ENCODE data around the gene IL17RD. TPM values are rescaled to one million over a fixed set of nuclear protein-coding genes. Genes with fewer than 3 reads are reported as not detected.
A peak's percentile ranks its signal among the peaks of the same experiment; 100 is the strongest.
"Not testable (repeated sequence)": the region's sequence is repeated elsewhere in the genome, so short reads cannot be mapped to it uniquely, and the experiment has no call there.

The IL17RD gene
- total RNA-seq, 5 donors from 2014 or later (not counting 1 experiment from before 2014, with no cell fraction given): 0.05 to 0.38 (median 0.10) TPM; not detected in 1

DNA sequence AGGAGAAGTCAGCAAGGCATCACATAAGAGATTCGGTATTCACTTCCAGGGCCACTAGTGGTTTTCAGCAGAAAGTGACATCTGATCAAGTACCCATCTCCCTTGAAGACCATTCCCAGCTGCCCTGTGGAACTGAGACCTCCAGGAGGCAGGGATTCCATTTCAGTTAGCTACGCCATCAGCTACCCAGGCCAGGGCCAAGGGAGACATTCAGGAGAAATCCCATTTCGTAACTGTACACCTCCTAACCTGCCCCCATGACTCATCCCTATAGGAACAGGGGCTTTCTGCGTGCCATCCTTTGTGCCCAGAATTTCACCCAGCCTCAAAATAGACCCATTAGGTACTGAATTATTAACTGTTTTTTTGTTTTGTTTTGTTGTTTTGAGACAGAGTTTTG, 79.9 kb downstream of the IL17RD start:
- H3K4me1 Mint-ChIP-seq: no peaks in the 10 kb centered on the region
- CTCF ChIA-PET: no interaction called here
- Histone ChIP-seq H3K9me3 (no peaks in the 10 kb centered on the region), H3K4me3 (ENCODE audit: control insufficient read depth in 1 of 2, extremely low read depth in 1 of 2, low read length in 1 of 2) (no peak overlapping the region), H3K27ac (ENCODE audit: low read length) (no peak overlapping the region), H3K27me3 (replicated peaks in 1 of 2; ENCODE audit: control insufficient read depth in 2 of 2, extremely low read depth in 1 of 2, insufficient read depth in 2 of 2, low read length in 1 of 2) (peaks cover 0 to 12% of the 10 kb centered on the region in 2 experiments), H3K36me3 (ENCODE audit: control insufficient read depth in 2 of 2, extremely low read depth in 1 of 2, insufficient read depth in 1 of 2, low read length in 1 of 2) (no peaks in the 10 kb centered on the region), H3K4me1 (ENCODE audit: control insufficient read depth in 1 of 2, extremely low read depth in 1 of 2, insufficient read depth in 2 of 2, low read length in 2 of 2) (no peaks in the 10 kb centered on the region)
- DNase-seq (no peak), ATAC-seq (replicated peaks in 1 of 4) (no peak)
- no peaks in the 10 kb centered on the region for H3K9me3 Mint-ChIP-seq
- H3K36me3 Mint-ChIP-seq: no peaks in the 10 kb centered on the region
- POLR2A ChIA-PET: no interaction called here
- 88% methylated on average over 3 of the region's 4 CpGs for WGBS (ENCODE audit: insufficient coverage)
- no peak overlapping the region for H3K27ac Mint-ChIP-seq
- no peak overlapping the region for H3K4me3 Mint-ChIP-seq
- H3K27me3 Mint-ChIP-seq: peaks cover 13 to 15% of the 10 kb centered on the region in 2 donors

DNA sequence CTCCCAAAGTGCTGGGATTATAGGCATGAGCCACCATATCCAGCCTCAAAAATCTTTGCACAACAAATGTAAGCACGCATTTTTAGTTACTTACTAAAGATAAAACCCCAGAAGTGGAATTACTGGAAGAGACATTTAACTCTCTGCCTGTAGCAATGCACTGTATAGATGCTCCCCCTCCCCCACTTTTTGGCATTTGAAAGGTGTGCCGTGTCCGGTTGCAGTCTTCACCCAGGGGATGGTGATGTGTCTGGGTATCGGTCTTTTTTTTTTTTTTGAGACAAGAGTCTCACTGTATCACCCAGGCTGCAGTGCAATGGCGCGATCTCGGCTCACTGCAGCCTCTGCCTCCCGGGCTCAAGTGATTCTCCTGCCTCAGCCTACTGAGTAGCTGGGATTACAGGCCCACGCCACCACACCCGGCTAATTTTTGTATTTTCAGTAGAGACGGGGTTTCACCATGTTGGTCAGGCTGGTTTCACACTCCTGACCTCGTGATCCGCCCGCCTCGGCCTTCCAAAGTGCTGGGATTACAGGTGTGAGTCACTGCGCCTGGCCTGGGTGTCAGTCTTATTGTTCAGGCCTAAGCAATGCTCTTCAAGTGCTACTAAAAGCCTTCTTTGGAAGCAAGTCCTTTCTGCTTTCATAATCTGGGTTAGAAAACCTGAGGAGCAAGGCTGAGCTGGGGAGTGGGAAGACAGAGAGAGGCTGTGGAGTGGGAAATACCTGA, 81.7 kb downstream of the IL17RD start:
- not testable (repeated sequence) for H3K4me3 ChIP-seq (ENCODE audit: control insufficient read depth in 1 of 2, extremely low read depth in 1 of 2, low read length in 1 of 2); H3K4me3 Mint-ChIP-seq; H3K9me3 ChIP-seq; H3K36me3 ChIP-seq (ENCODE audit: control insufficient read depth in 2 of 2, extremely low read depth in 1 of 2, insufficient read depth in 1 of 2, low read length in 1 of 2); H3K27ac ChIP-seq (ENCODE audit: low read length); H3K27ac Mint-ChIP-seq; ATAC-seq (replicated peaks in 1 of 4); H3K36me3 Mint-ChIP-seq; H3K9me3 Mint-ChIP-seq; H3K4me1 Mint-ChIP-seq; DNase-seq; H3K4me1 ChIP-seq (ENCODE audit: control insufficient read depth in 1 of 2, extremely low read depth in 1 of 2, insufficient read depth in 2 of 2, low read length in 2 of 2)
- WGBS (ENCODE audit: insufficient coverage): 79% methylated on average over 9 of the region's 16 CpGs
- ChIA-PET POLR2A (interaction anchor here in 1 of 2 donors (0.6 kb wide), 1 partner anchor 670 kb away, joined by 10 read pairs; no protein-coding TSS in a partner anchor), CTCF (interaction anchor here in 1 of 2 donors (0.6 kb wide), 1 partner anchor 97 kb away, joined by 5 read pairs; no protein-coding TSS in a partner anchor)
- peaks cover 14 to 17% of the 10 kb centered on the region in 2 donors for H3K27me3 Mint-ChIP-seq
- peaks cover 0 to 25% of the 10 kb centered on the region in 2 experiments for H3K27me3 ChIP-seq (replicated peaks in 1 of 2; ENCODE audit: control insufficient read depth in 2 of 2, extremely low read depth in 1 of 2, insufficient read depth in 2 of 2, low read length in 1 of 2)

DNA sequence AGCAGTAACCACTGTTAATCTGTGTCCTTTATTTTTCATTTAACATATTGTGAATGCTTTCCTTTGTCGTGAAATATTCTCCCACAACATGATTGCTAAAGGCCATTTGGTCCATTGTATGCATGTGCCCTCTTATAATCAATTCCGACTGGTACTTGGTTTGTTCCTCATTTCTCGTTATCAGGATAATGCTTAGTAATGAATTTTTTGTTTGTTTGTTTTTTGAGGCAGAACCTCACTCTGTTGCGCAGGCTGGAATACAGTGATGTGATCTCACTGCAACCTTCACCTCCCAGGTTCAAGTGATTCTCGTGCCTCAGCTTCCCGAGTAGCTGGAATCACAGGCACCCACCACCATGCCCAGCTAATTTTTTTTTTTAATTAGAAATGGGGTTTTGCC, 82.7 kb downstream of the IL17RD start:
- H3K4me1 ChIP-seq (ENCODE audit: control insufficient read depth in 1 of 2, extremely low read depth in 1 of 2, insufficient read depth in 2 of 2, low read length in 2 of 2): peaks cover 0 to 17% of the 10 kb centered on the region in 2 experiments
- H3K36me3 Mint-ChIP-seq: no peaks in the 10 kb centered on the region
- H3K27ac Mint-ChIP-seq: no peak overlapping the region
- WGBS (ENCODE audit: insufficient coverage): no CpG with 5 or more reads among the region's 6 CpGs
- no peak for DNase-seq
- H3K27ac ChIP-seq (ENCODE audit: low read length): no peak overlapping the region
- no peaks in the 10 kb centered on the region for H3K36me3 ChIP-seq (ENCODE audit: control insufficient read depth in 2 of 2, extremely low read depth in 1 of 2, insufficient read depth in 1 of 2, low read length in 1 of 2)
- H3K27me3 ChIP-seq (replicated peaks in 1 of 2; ENCODE audit: control insufficient read depth in 2 of 2, extremely low read depth in 1 of 2, insufficient read depth in 2 of 2, low read length in 1 of 2): peaks cover 4 to 33% of the 10 kb centered on the region in 2 experiments
- no peak overlapping the region for H3K4me3 Mint-ChIP-seq
- no peaks in the 10 kb centered on the region for H3K9me3 ChIP-seq
- peaks cover 8 to 9% (median 9%) of the 10 kb centered on the region in 3 donors for H3K4me1 Mint-ChIP-seq
- ATAC-seq (replicated peaks in 1 of 4): no peak
- ChIA-PET CTCF (interaction anchor here in 1 of 2 donors (0.6 kb wide), 1 partner anchor 96 kb away, joined by 5 read pairs; no protein-coding TSS in a partner anchor), POLR2A (interaction anchor here in 1 of 2 donors (0.6 kb wide), 1 partner anchor 452 kb away, joined by 3 read pairs; no protein-coding TSS in a partner anchor)
- H3K9me3 Mint-ChIP-seq: no peaks in the 10 kb centered on the region
- H3K4me3 ChIP-seq (ENCODE audit: control insufficient read depth in 1 of 2, extremely low read depth in 1 of 2, low read length in 1 of 2): no peak overlapping the region
- peaks cover 21 to 25% of the 10 kb centered on the region in 2 donors for H3K27me3 Mint-ChIP-seq

DNA sequence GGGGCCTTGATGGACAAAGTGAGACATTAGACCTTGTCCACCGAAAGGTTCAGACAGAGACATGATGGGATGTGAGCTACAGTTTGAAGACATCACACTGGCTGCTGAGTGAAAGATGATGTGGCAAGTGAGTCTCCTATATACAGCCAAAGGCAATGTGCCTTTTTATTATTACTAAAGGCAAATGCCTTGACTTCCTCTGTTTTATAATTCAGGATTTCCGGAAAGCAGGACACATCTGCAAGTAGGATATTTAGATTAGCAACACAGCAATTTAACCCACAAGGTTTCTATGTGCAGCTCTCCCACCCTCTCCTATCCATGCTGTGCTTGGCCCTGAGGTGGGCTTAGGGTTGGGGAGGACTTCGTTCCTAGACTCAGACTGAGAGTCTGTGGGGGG, 84.0 kb downstream of the IL17RD start:
- Histone ChIP-seq H3K4me3 (ENCODE audit: control insufficient read depth in 1 of 2, extremely low read depth in 1 of 2, low read length in 1 of 2) (no peak overlapping the region), H3K4me1 (ENCODE audit: control insufficient read depth in 1 of 2, extremely low read depth in 1 of 2, insufficient read depth in 2 of 2, low read length in 2 of 2) (peaks cover 0 to 17% of the 10 kb centered on the region in 2 experiments), H3K27ac (ENCODE audit: low read length) (no peak overlapping the region), H3K9me3 (no peaks in the 10 kb centered on the region), H3K36me3 (ENCODE audit: control insufficient read depth in 2 of 2, extremely low read depth in 1 of 2, insufficient read depth in 1 of 2, low read length in 1 of 2) (no peaks in the 10 kb centered on the region), H3K27me3 (replicated peaks in 1 of 2; ENCODE audit: control insufficient read depth in 2 of 2, extremely low read depth in 1 of 2, insufficient read depth in 2 of 2, low read length in 1 of 2) (peaks cover 10 to 39% of the 10 kb centered on the region in 2 experiments)
- Mint-ChIP-seq H3K27me3 (peaks cover 34 to 39% of the 10 kb centered on the region in 2 donors), H3K36me3 (no peaks in the 10 kb centered on the region), H3K4me3 (no peak overlapping the region), H3K4me1 (peaks cover 9 to 11% (median 10%) of the 10 kb centered on the region in 3 donors), H3K27ac (no peak overlapping the region), H3K9me3 (no peaks in the 10 kb centered on the region)
- ChIA-PET CTCF (interaction anchor here in 1 of 2 donors (0.6 kb wide), 1 partner anchor 305 kb away, joined by 3 read pairs; no protein-coding TSS in a partner anchor), POLR2A (no interaction called here)
- DNase-seq (no peak), ATAC-seq (replicated peaks in 1 of 4) (no peak)
- 100% methylated on average over 1 of the region's 3 CpGs for WGBS (ENCODE audit: insufficient coverage)

DNA sequence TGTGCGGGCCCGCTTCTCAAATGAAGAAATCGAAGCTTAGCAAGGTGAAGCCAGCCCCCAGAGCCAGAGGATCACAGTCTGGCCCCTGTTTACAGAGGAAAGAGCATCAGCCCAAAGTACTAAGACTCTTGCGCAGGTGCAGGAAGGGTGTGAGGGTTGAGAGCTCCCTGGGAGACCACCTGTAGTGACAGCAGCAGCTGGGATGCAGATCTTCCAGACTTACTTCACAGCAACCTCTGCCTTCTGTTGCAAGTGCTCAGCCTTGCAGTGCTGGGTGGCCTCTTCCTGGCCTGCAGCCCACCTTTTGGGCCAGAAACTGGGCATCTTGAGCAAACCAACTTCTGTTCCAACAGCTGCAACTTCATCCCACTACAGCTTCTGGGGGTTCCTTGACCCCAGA, 85.0 kb downstream of the IL17RD start:
- Histone ChIP-seq H3K27me3 (replicated peaks in 1 of 2; ENCODE audit: control insufficient read depth in 2 of 2, extremely low read depth in 1 of 2, insufficient read depth in 2 of 2, low read length in 1 of 2) (peaks cover 10 to 44% of the 10 kb centered on the region in 2 experiments), H3K9me3 (no peaks in the 10 kb centered on the region), H3K27ac (ENCODE audit: low read length) (no peak overlapping the region), H3K36me3 (ENCODE audit: control insufficient read depth in 2 of 2, extremely low read depth in 1 of 2, insufficient read depth in 1 of 2, low read length in 1 of 2) (no peaks in the 10 kb centered on the region), H3K4me1 (ENCODE audit: control insufficient read depth in 1 of 2, extremely low read depth in 1 of 2, insufficient read depth in 2 of 2, low read length in 2 of 2) (peaks cover 0 to 17% of the 10 kb centered on the region in 2 experiments), H3K4me3 (ENCODE audit: control insufficient read depth in 1 of 2, extremely low read depth in 1 of 2, low read length in 1 of 2) (no peak overlapping the region)
- Mint-ChIP-seq H3K27me3 (peaks cover 41 to 49% of the 10 kb centered on the region in 2 donors), H3K9me3 (no peaks in the 10 kb centered on the region), H3K36me3 (no peaks in the 10 kb centered on the region), H3K4me3 (peak overlapping the region; percentile 55 to 68 (median 66)), H3K27ac (no peak overlapping the region), H3K4me1 (peaks cover 9 to 11% (median 10%) of the 10 kb centered on the region in 3 donors)
- DNase-seq (no peak), ATAC-seq (replicated peaks in 1 of 4) (no peak)
- ChIA-PET CTCF (no interaction called here), POLR2A (no interaction called here)
- WGBS (ENCODE audit: insufficient coverage): 98% methylated on average over 3 of the region's 4 CpGs

DNA sequence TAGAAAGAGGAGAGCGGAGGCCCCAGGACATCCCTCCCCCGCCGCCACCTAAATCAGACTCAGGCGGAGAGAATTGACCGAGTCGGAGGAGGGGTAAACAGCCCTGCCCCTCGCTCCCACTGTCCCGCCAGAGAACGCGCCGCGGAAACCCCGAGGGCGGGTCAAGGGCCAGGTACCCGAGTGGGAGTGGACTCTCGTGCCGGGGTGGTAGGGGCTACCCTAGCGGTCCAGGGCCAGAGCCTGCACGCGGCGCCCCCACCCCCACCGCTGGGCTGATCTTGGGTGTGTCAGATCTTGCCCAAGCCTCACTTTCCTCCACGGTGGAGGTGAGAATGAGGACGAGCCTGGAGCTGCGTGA, 85.7 kb downstream of the IL17RD start:
- Mint-ChIP-seq H3K4me1 (peaks cover 9 to 11% (median 10%) of the 10 kb centered on the region in 3 donors), H3K4me3 (peak overlapping the region; percentile 55 to 71 (median 68)), H3K36me3 (no peaks in the 10 kb centered on the region), H3K9me3 (no peaks in the 10 kb centered on the region), H3K27ac (no peak overlapping the region), H3K27me3 (peaks cover 48 to 56% of the 10 kb centered on the region in 2 donors)
- ATAC-seq (replicated peaks in 1 of 4) (no peak), DNase-seq (no peak)
- Histone ChIP-seq H3K9me3 (no peaks in the 10 kb centered on the region), H3K27ac (ENCODE audit: low read length) (no peak overlapping the region), H3K4me3 (ENCODE audit: control insufficient read depth in 1 of 2, extremely low read depth in 1 of 2, low read length in 1 of 2) (peak overlapping the region; percentile 21 to 63), H3K4me1 (ENCODE audit: control insufficient read depth in 1 of 2, extremely low read depth in 1 of 2, insufficient read depth in 2 of 2, low read length in 2 of 2) (peaks cover 0 to 17% of the 10 kb centered on the region in 2 experiments), H3K36me3 (ENCODE audit: control insufficient read depth in 2 of 2, extremely low read depth in 1 of 2, insufficient read depth in 1 of 2, low read length in 1 of 2) (no peaks in the 10 kb centered on the region), H3K27me3 (replicated peaks in 1 of 2; ENCODE audit: control insufficient read depth in 2 of 2, extremely low read depth in 1 of 2, insufficient read depth in 2 of 2, low read length in 1 of 2) (peaks cover 10 to 50% of the 10 kb centered on the region in 2 experiments)
- ChIA-PET CTCF (no interaction called here), POLR2A (no interaction called here)
- 34% methylated on average over 22 of the region's 25 CpGs for WGBS (ENCODE audit: insufficient coverage)
